NCI-H2171 treated with DMSO at 0.1 percent for 48 hours (cell line): Measurements from ENCODE around the gene PPP6R3.
"Not testable (repeated sequence)": the region's sequence is repeated elsewhere in the genome, so short reads cannot be mapped to it uniquely, and the experiment has no call there.

Experiments used
- DNase-seq: peaks from one replicate; lab custom pipeline; 2025; lab: John Stamatoyannopoulos, UW

Gene PPP6R3

GRCh38 chr11:68525336-68525735, 64.8 kb downstream of the PPP6R3 start:
- DNase-seq: no peak

- no peak for DNase-seq
Observed at GRCh38 chr11:68525930-68526329, 65.4 kb downstream of the PPP6R3 start.

- no peak for DNase-seq
Observed at GRCh38 chr11:68527585-68527984, 67.0 kb downstream of the PPP6R3 start.

GRCh38 chr11:68528630-68529029, 68.1 kb downstream of the PPP6R3 start:
- no peak for DNase-seq

- DNase-seq: no peak
Observed at GRCh38 chr11:68531129-68531693, 70.7 kb downstream of the PPP6R3 start.

GRCh38 chr11:68532727-68533369, 72.3 kb downstream of the PPP6R3 start:
- DNase-seq: no peak

- DNase-seq: no peak
Observed at GRCh38 chr11:68533945-68534344, 73.4 kb downstream of the PPP6R3 start.

GRCh38 chr11:68535098-68535497, 74.5 kb downstream of the PPP6R3 start:
- no peak for DNase-seq

GRCh38 chr11:68536706-68537105, 76.2 kb downstream of the PPP6R3 start:
- DNase-seq: no peak

- no peak for DNase-seq
Observed at GRCh38 chr11:68538025-68538424, 77.5 kb downstream of the PPP6R3 start.

- DNase-seq: no peak
Observed at GRCh38 chr11:68539395-68539794, 78.8 kb downstream of the PPP6R3 start.

GRCh38 chr11:68540504-68540903, 80.0 kb downstream of the PPP6R3 start:
- DNase-seq: not testable (repeated sequence)

- DNase-seq: no peak
Observed at GRCh38 chr11:68541116-68541515, 80.6 kb downstream of the PPP6R3 start.

- DNase-seq: no peak
Observed at GRCh38 chr11:68541991-68542390, 81.4 kb downstream of the PPP6R3 start.

- DNase-seq: no peak
Observed at GRCh38 chr11:68542617-68543016, 82.1 kb downstream of the PPP6R3 start.

- no peak for DNase-seq
Observed at GRCh38 chr11:68543594-68543993, 83.0 kb downstream of the PPP6R3 start.

GRCh38 chr11:68545347-68545746, 84.8 kb downstream of the PPP6R3 start:
- no peak for DNase-seq

- no peak for DNase-seq
Observed at GRCh38 chr11:68545796-68546195, 85.2 kb downstream of the PPP6R3 start.

- no peak for DNase-seq
Observed at GRCh38 chr11:68546555-68546954, 86.0 kb downstream of the PPP6R3 start.

- DNase-seq: no peak
Observed at GRCh38 chr11:68549789-68550484, 89.4 kb downstream of the PPP6R3 start.

- DNase-seq: no peak
Observed at GRCh38 chr11:68550485-68550817, 89.9 kb downstream of the PPP6R3 start.

- no peak for DNase-seq
Observed at GRCh38 chr11:68551223-68551622, 90.7 kb downstream of the PPP6R3 start.

- no peak for DNase-seq
Observed at GRCh38 chr11:68551777-68552176, 91.2 kb downstream of the PPP6R3 start.

- DNase-seq: no peak
Observed at GRCh38 chr11:68552542-68552941, 92.0 kb downstream of the PPP6R3 start.
